ENCODE data around the gene FOSL2.

Gene FOSL2

DNA sequence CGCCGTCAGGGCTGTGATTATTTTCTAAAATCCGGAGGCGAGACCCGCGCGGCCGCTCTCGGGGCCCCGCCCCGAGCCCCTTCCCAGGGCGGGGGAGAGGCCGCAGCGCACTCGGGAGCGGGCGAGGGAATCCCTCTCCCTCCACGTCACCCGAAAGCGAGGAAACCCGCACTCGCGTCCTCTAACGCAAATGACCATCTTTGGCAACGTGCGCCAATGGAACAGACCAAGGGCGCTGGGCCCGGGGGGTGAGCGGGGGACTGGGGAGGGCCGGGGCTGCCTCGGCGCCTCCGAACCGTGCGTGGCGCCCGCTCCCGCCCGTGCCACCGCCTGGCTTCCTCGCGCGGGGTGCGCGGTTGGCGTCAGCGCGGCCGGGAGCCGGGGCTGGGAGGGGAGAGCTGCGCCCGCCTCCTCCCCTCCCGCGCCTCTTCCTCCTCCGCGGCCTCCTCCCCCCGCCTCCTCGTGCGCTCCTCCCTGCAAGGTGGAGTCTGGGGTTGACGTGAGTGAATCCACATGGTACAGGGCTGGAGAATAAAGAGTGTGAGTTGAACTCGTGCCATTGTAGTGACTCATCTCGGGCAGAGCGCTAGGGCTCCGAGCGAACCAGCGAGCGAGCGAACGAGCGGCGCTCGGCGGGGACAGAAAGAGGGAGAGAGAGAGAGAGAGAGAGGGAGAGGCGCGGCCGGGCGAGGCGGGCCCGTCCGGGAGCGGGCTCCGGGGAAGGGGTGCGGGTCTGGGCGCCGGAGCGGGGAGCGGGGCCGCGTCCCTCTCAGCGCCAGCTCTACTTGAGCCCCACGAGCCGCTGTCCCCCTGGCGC is at the start of gene FOSL2:
Gene FOSL2, plus strand, starts transcription at position 562 of the 817 bp plus-strand sequence. CDS start 863 bp downstream, outside the sequence.
- TF ChIP-seq ZFX (IDR thresholded peaks at IDR 0.05; ENCODE audit: borderline replicate concordance) = no peak
- TF ChIP-seq, protein P1, sequence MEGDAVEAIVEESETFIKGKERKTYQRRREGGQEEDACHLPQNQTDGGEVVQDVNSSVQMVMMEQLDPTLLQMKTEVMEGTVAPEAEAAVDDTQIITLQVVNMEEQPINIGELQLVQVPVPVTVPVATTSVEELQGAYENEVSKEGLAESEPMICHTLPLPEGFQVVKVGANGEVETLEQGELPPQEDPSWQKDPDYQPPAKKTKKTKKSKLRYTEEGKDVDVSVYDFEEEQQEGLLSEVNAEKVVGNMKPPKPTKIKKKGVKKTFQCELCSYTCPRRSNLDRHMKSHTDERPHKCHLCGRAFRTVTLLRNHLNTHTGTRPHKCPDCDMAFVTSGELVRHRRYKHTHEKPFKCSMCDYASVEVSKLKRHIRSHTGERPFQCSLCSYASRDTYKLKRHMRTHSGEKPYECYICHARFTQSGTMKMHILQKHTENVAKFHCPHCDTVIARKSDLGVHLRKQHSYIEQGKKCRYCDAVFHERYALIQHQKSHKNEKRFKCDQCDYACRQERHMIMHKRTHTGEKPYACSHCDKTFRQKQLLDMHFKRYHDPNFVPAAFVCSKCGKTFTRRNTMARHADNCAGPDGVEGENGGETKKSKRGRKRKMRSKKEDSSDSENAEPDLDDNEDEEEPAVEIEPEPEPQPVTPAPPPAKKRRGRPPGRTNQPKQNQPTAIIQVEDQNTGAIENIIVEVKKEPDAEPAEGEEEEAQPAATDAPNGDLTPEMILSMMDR (IDR thresholded peaks at IDR 0.05) = peak; percentile 42
- peak within 1 kb of the TSS; percentile 97 for H3K27ac ChIP-seq

GRCh38 chr2:28343184-28343942 is 49.3 kb upstream of the FOSL2 start:
- TF ChIP-seq, protein P1 (IDR thresholded peaks at IDR 0.05) = no peak
- no peak for TF ChIP-seq ZFX (IDR thresholded peaks at IDR 0.05; ENCODE audit: borderline replicate concordance)
- H3K27ac ChIP-seq = no peak overlapping the region

DNA sequence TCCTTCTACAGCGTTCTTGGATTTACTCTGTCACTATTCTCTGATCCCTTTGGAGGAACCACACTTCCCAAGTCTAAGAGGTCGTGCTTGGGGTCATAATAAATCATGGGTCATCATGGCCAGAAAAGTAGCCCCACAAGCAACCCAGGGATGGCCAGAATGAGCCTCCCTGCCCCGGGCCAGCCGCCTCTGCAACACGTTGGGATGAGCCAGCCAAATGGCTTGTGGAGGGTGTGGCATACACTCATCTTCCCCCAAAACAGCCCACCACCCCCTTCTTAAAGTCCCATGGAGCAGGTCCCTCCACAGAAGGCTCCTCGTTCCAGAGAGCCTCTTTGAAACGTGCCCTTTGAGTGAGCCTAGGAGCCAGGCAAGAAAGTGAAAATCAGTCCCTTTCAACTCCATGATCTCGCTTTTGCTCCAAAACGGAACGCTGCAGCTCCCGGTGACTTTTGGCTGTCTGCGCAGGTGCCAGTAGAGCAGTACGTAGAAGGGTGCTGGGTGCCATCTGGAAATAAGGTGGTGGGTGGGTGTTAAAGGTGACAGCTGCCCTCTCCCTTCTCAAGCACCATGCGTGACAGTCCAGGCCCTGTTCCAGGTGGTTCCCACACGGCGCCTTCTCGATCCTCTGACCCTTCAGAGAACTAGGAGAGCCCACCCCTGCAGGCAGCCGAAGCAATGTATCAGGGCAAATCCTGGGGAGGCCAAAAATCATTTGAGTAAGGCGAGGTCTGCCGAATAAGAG is 48.5 kb upstream of the FOSL2 start:
- TF ChIP-seq, protein P1 (IDR thresholded peaks at IDR 0.05) = no peak
- TF ChIP-seq ZFX (IDR thresholded peaks at IDR 0.05; ENCODE audit: borderline replicate concordance) = no peak
- no peak overlapping the region for H3K27ac ChIP-seq

DNA sequence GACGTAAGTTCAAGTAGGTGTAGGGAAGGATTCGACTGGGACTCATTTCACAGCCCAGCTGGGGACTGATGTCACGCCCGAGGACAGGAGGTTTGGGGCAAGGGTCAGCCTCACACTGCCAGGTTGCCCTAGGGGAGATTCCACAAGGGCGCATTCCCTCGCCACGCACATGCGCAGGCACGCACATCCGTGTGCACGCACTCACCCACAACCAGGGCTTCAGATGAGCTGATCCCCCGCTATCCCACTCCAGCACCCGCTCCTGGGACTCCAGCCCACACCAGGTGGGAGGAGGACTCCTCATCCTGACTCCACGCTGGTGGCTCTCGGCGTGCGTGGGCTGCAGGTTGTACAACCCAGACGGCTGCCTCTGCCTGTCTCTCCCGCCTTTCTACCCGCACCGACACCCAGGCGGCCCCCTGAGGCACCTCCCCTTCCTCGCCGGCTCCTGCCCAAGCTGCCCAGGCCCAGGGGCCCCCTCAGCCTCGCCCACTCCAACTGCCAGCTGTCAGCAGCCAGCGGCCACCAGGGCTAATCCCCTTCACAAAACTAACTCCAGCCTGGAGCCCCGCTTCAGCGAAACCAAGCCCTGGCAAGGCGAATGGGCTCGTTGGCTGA is 47.8 kb upstream of the FOSL2 start:
- no peak overlapping the region for H3K27ac ChIP-seq
- TF ChIP-seq ZFX (IDR thresholded peaks at IDR 0.05; ENCODE audit: borderline replicate concordance) = no peak

GRCh38 chr2:28345619-28346018 is 47.0 kb upstream of the FOSL2 start:
- TF ChIP-seq, protein P1 (IDR thresholded peaks at IDR 0.05) = no peak
- TF ChIP-seq ZFX (IDR thresholded peaks at IDR 0.05; ENCODE audit: borderline replicate concordance) = no peak
- H3K27ac ChIP-seq = no peak overlapping the region

- H3K27ac ChIP-seq = no peak overlapping the region
- TF ChIP-seq, protein P1 (IDR thresholded peaks at IDR 0.05) = no peak
- TF ChIP-seq ZFX (IDR thresholded peaks at IDR 0.05; ENCODE audit: borderline replicate concordance) = no peak
Observed at GRCh38 chr2:28346587-28346986, 46.1 kb upstream of the FOSL2 start.

- no peak overlapping the region for H3K27ac ChIP-seq
- no peak for TF ChIP-seq ZFX (IDR thresholded peaks at IDR 0.05; ENCODE audit: borderline replicate concordance)
- TF ChIP-seq, protein P1 (IDR thresholded peaks at IDR 0.05) = no peak
Observed at GRCh38 chr2:28347193-28347592, 45.5 kb upstream of the FOSL2 start.

All from 22Rv1 (cell line).